Measurements from ENCODE around the gene TUBGCP2. TPM values are rescaled to one million over a fixed set of nuclear protein-coding genes. Genes with fewer than 3 reads are reported as not detected.

Gene TUBGCP2
- total and polyA plus RNA-seq, 2 of the 13 experiments (the other 11 are each of a cell fraction or from before 2014, with no cell fraction given) = 21.3 to 34.5 TPM

GRCh38 chr10:133261726-133262325 is 46.8 kb downstream of the TUBGCP2 start (continued):
- TF ChIP-seq IKZF5 (CRISPR knock-in tag; IDR thresholded peaks at IDR 0.05) (no peak), HCFC1 (IDR thresholded peaks at IDR 0.05; ENCODE audit: low read depth, low read length) (no peak), ZIK1 (CRISPR knock-in tag; IDR thresholded peaks at IDR 0.05; ENCODE audit: borderline replicate concordance, low read depth) (no peak), ZNF883 (CRISPR knock-in tag; IDR thresholded peaks at IDR 0.05; ENCODE audit: not compliant biosample characterization) (no peak), GABPA (IDR thresholded peaks at IDR 0.05; ENCODE audit: low read depth, low read length) (peak; percentile 45), GABPA (CRISPR knock-in tag; IDR thresholded peaks at IDR 0.05; ENCODE audit: low read depth) (peak; percentile 52), AHDC1 (CRISPR knock-in tag; IDR thresholded peaks at IDR 0.05; ENCODE audit: borderline replicate concordance) (no peak), PRDM15 (CRISPR knock-in tag; IDR thresholded peaks at IDR 0.05) (no peak), TOE1 (CRISPR knock-in tag; IDR thresholded peaks at IDR 0.05) (no peak), HMG20A (CRISPR knock-in tag; IDR thresholded peaks at IDR 0.05; ENCODE audit: borderline replicate concordance) (no peak), ZNF7 (CRISPR knock-in tag; IDR thresholded peaks at IDR 0.05) (no peak), ZHX1 (CRISPR knock-in tag; IDR thresholded peaks at IDR 0.05; ENCODE audit: low read depth) (no peak), ZNF430 (CRISPR knock-in tag; IDR thresholded peaks at IDR 0.05) (no peak), ZNF740 (CRISPR knock-in tag; IDR thresholded peaks at IDR 0.05) (peak; percentile 66; the same call in 1 of the 2 replicates), MED13 (CRISPR knock-in tag; IDR thresholded peaks at IDR 0.05) (no peak), HMG20B (CRISPR knock-in tag; conservative IDR thresholded peaks at IDR 0.05) (no peak), POLR2G (IDR thresholded peaks at IDR 0.05; ENCODE audit: low read depth, low read length) (peak; percentile 35; the same call in 1 of the 2 replicates)
